SK-N-SH treated with all-trans-retinoic acid at 6 μM for 48 hours (cell line): ENCODE results near the gene NPAS2.

Experiments used
- CREB5 ChIP-seq: fragments of 250-450 bp; sonication (Bioruptor Pico); IDR thresholded peaks from 2 replicates; pipeline ENCODE4 v1.5.1; 2020; ENCODE audit warnings: low read depth, mild to moderate bottlenecking, moderate library complexity
- ZNF565 ChIP-seq: fragments of 450-650 bp; formaldehyde crosslinking; conservative IDR thresholded peaks from 2 replicates; pipeline ENCODE4 v1.5.0; 2020; ENCODE audit warnings: low read depth, mild to moderate bottlenecking, moderate library complexity

DNA sequence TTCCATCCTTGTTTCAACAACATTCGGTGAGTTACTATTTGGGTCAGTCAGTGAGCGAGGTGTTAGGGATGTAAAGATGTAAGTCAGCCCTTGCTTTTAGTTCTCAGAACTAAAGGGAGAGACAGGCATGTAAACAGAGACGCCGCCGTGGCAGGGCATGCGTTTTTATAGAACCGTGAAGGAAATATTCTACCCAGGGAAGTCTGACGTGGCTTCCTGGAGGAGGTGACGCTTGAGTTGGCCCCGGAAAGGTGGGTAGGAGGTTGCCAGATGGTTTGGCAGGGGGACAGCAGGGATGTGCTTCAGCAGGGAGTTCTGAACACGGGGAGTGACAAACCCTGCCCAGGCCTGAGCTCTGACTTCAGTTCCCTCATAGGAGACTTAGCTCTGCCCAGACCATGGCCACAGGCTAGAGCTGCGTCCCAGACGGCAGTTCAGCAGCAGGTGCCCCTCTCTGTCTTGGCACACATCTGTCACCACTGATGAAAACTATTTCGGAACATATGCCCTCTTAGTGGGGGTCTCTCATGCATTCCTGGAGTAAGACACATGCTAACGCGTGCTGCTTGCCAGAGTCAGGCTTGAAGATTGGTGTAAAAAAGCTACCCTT is 158.7 kb downstream of the NPAS2 start:
- TF ChIP-seq CREB5 (CRISPR knock-in tag) (no peak), ZNF565 (CRISPR knock-in tag) (no peak)
